Right cardiac atrium (tissue), 5 donors: ENCODE data around the gene DISP2. TPM values are rescaled to one million over a fixed set of nuclear protein-coding genes. Genes with fewer than 3 reads are reported as not detected.

Experiments used
- ATAC-seq, 2 donors: fragments of 200-7000 bp; cut with Tn5 transposase; one replicate each; pipeline versions ENCODE4 v1.8.0 to v1.9.1; 2020; ENCODE audit warnings: moderate library complexity in 2 of 2, mild to moderate bottlenecking in 1 of 2
- DNase-seq, 3 donors: peaks; one replicate each; pipeline ENCODE4 v3.0.0-alpha.2; 2020
- H3K27ac ChIP-seq: one replicate; pipeline ENCODE4 v1.5.1; 2013; ENCODE audit warnings: mild to moderate bottlenecking, low read length, control low read depth, moderate library complexity
- H3K27me3 ChIP-seq: one replicate; pipeline ENCODE4 v1.6.1; 2013; ENCODE audit not compliant: control insufficient read depth, insufficient read depth
- H3K4me1 ChIP-seq: one replicate; pipeline ENCODE4 v1.6.1; 2013; ENCODE audit warnings: low read length; ENCODE audit not compliant: control insufficient read depth, insufficient read depth
- H3K4me3 ChIP-seq: one replicate; pipeline ENCODE4 v1.5.1; 2013; ENCODE audit warnings: low read length, control low read depth
- H3K9me3 ChIP-seq: one replicate; pipeline ENCODE4 v1.6.1; 2013; ENCODE audit warnings: low read length; ENCODE audit not compliant: control insufficient read depth
- WGBS: extraction: QIAGEN DNeasy Blood & Tissue Kit; methylation state at CpG from one replicate; pipeline ENCODE4 v1.1.7; 2013; 5-methylcytosine and 5-hydroxymethylcytosine counted together
- intact Hi-C, 4 donors: fragments of 100-400 bp; cut with DNase I; formaldehyde crosslinking; loops; one replicate each; pipeline versions ENCODE4 v1.11.0 to v1.14.0; 2022 to 2023
- polyA plus RNA-seq: library from polyadenylated mRNA; stranded (reverse); fragments of 200-250 nt; gene quantifications from one replicate; pipeline ENCODE4 v1.2.3, GENCODE V29; 2013
- total RNA-seq, 4 donors: library from RNA; stranded (reverse); fragmentation: NEBNext Ultra II Directional; extraction: Animal tissue kit (Norgen Biotek cat#: 25700); gene quantifications; one replicate each; pipeline ENCODE4 v1.2.1, GENCODE V29; 2021
- donor health status: healthy with polysubstance abuse.
- donor health status: DM: no; HTN: yes; CAD: no.
- donor health status: DM: no; HTN: no; CAD: no.
- donor health status: DM: no; HTN: yes; CAD: no; lungs with severe emphysema.
- donor health status: DM: yes; HTN: yes; CAD: no.

The DISP2 gene
- total and polyA plus RNA-seq, 5 donors: 0.85 to 4.6 (median 1.0) TPM

GRCh38 chr15:40320409-40320808, 37.6 kb upstream of the DISP2 start:
- Histone ChIP-seq H3K4me3 (no peak overlapping the region), H3K27ac (no peak overlapping the region), H3K4me1 (no peaks in the 10 kb centered on the region), H3K9me3 (no peaks in the 10 kb centered on the region), H3K27me3 (no peaks in the 10 kb centered on the region)
- intact Hi-C loops: loop anchor here in 3 of 4 donors (2.0 to 5.0 kb wide), 3 partner anchors 37 to 102 kb away; partner anchors contain the start of gene DISP2 (in 1 of the 3)
- ATAC-seq (no peak), DNase-seq (no peak)
- 87% methylated on average over 1 of the region's 1 CpG for WGBS

- H3K9me3 ChIP-seq: no peaks in the 10 kb centered on the region
Measured at GRCh38 chr15:40320931-40321371, 37.1 kb upstream of the DISP2 start.

GRCh38 chr15:40322531-40323238, 35.3 kb upstream of the DISP2 start:
- WGBS: 43% methylated on average over 26 of the region's 26 CpGs
- Histone ChIP-seq H3K9me3 (no peaks in the 10 kb centered on the region), H3K4me3 (peak overlapping the region; percentile 76), H3K27me3 (no peaks in the 10 kb centered on the region), H3K27ac (peak overlapping the region; percentile 72), H3K4me1 (peaks cover 8% of the 10 kb centered on the region)
- ATAC-seq (peak; percentile 2 to 3), DNase-seq (peak in 2 of 3 donors; percentile 74 to 82)
- intact Hi-C loops: loop anchor here in 3 of 4 donors (5.0 kb wide), 2 partner anchors 35 to 100 kb away; partner anchors contain the start of gene DISP2 (in 1 of the 3)

More at GRCh38 chr15:40320931-40321371, 37.1 kb upstream of the DISP2 start:
- WGBS: under 1% methylated on average over 2 of the region's 2 CpGs
- intact Hi-C loops: loop anchor here in 3 of 4 donors (2.0 to 5.0 kb wide), 3 partner anchors 36 to 101 kb away; partner anchors contain the start of gene DISP2 (in 1 of the 3)
- H3K27me3 ChIP-seq: no peaks in the 10 kb centered on the region
- no peak overlapping the region for H3K4me3 ChIP-seq
- no peaks in the 10 kb centered on the region for H3K4me1 ChIP-seq
- H3K27ac ChIP-seq: no peak overlapping the region
- ATAC-seq: peak in 1 of 2 donors; percentile 16
- DNase-seq: peak in 1 of 3 donors; percentile 43

- no peaks in the 10 kb centered on the region for H3K27me3 ChIP-seq
- peak within 1 kb of the TSS; percentile 76 for H3K4me3 ChIP-seq
- ATAC-seq (peak; percentile 92), DNase-seq (peak; percentile 94 to 97 (median 97))
- H3K27ac ChIP-seq: peak within 1 kb of the TSS; percentile 92
- no peaks in the 10 kb centered on the region for H3K9me3 ChIP-seq
- WGBS: under 1% methylated on average over 103 of the region's 103 CpGs
- H3K4me1 ChIP-seq: peaks cover 11% of the 10 kb centered on the region
- intact Hi-C loops: loop anchor here in 3 of 4 donors (5.0 kb wide), 2 partner anchors 34 to 99 kb away; partner anchors contain the start of gene DISP2 (in 1 of the 3)
Measured at GRCh38 chr15:40323239-40323952, 34.6 kb upstream of the DISP2 start, which contains the start of gene INAFM2. TSS of gene INAFM2 (plus strand) at chr15:40323692. CDS start at chr15:40324056, 364 bp downstream.

- ATAC-seq (no peak), DNase-seq (peak in 2 of 3 donors; percentile 79 to 83)
- H3K9me3 ChIP-seq: no peaks in the 10 kb centered on the region
- peaks cover 11% of the 10 kb centered on the region for H3K4me1 ChIP-seq
- peak overlapping the region; percentile 76 for H3K4me3 ChIP-seq
- H3K27ac ChIP-seq: peak overlapping the region; percentile 92
- intact Hi-C loops: loop anchor here in 3 of 4 donors (5.0 kb wide), 2 partner anchors 33 to 98 kb away; partner anchors contain the start of gene DISP2 (in 1 of the 3)
- under 1% methylated on average over 101 of the region's 101 CpGs for WGBS
- no peaks in the 10 kb centered on the region for H3K27me3 ChIP-seq
Measured at GRCh38 chr15:40323953-40324937, 33.8 kb upstream of the DISP2 start.

GRCh38 chr15:40325188-40325587, 32.8 kb upstream of the DISP2 start:
- no peak for DNase-seq
- Histone ChIP-seq H3K27me3 (no peaks in the 10 kb centered on the region), H3K9me3 (no peaks in the 10 kb centered on the region), H3K4me1 (peaks cover 14% of the 10 kb centered on the region), H3K27ac (peak overlapping the region; percentile 76), H3K4me3 (peak overlapping the region; percentile 76)
- no peak for ATAC-seq
- WGBS: 36% methylated on average over 2 of the region's 2 CpGs
- intact Hi-C loops: no loop called here

GRCh38 chr15:40325700-40326099, 32.3 kb upstream of the DISP2 start:
- H3K27ac ChIP-seq: peak overlapping the region; percentile 76
- H3K27me3 ChIP-seq: no peaks in the 10 kb centered on the region
- WGBS: 53% methylated on average over 2 of the region's 2 CpGs
- ATAC-seq (no peak), DNase-seq (no peak)
- peaks cover 19% of the 10 kb centered on the region for H3K4me1 ChIP-seq
- intact Hi-C loops: no loop called here
- H3K4me3 ChIP-seq: peak overlapping the region; percentile 76
- no peaks in the 10 kb centered on the region for H3K9me3 ChIP-seq

GRCh38 chr15:40327457-40327856, 30.6 kb upstream of the DISP2 start:
- ATAC-seq: no peak
- intact Hi-C loops: no loop called here
- Histone ChIP-seq H3K27ac (no peak overlapping the region), H3K4me1 (peaks cover 23% of the 10 kb centered on the region), H3K27me3 (no peaks in the 10 kb centered on the region), H3K4me3 (peak overlapping the region; percentile 13), H3K9me3 (no peaks in the 10 kb centered on the region)
- WGBS: 50% methylated on average over 6 of the region's 6 CpGs
- no peak for DNase-seq

- H3K4me3 ChIP-seq: no peak overlapping the region
- H3K9me3 ChIP-seq: no peaks in the 10 kb centered on the region
- peak overlapping the region; percentile 15 for H3K27ac ChIP-seq
- ATAC-seq: no peak
- DNase-seq: no peak
- WGBS: 33% methylated on average over 3 of the region's 3 CpGs
- no peaks in the 10 kb centered on the region for H3K27me3 ChIP-seq
- intact Hi-C loops: no loop called here
- H3K4me1 ChIP-seq: peaks cover 25% of the 10 kb centered on the region
Measured at GRCh38 chr15:40328176-40328575, 29.8 kb upstream of the DISP2 start.

- intact Hi-C loops: no loop called here
- peak overlapping the region; percentile 6 for H3K27ac ChIP-seq
- H3K4me1 ChIP-seq: peaks cover 25% of the 10 kb centered on the region
- WGBS: 70% methylated on average over 5 of the region's 5 CpGs
- no peak overlapping the region for H3K4me3 ChIP-seq
- H3K9me3 ChIP-seq: no peaks in the 10 kb centered on the region
- DNase-seq: no peak
- ATAC-seq: no peak
- H3K27me3 ChIP-seq: no peaks in the 10 kb centered on the region
Measured at GRCh38 chr15:40328751-40329150, 29.3 kb upstream of the DISP2 start.
